Upper lobe of left lung (tissue), 4 donors: Measurements from ENCODE around the gene STARD10.

Source experiments
- CTCF ChIP-seq, 6 experiments: fragments of 450-650 bp in 4 of 6; fragments of 200-600 bp in 2 of 6; sonication (generic) in 2 of 6; IDR thresholded peaks; one replicate each; pipeline ENCODE4 v1.5.1; 2016 to 2019; ENCODE audit warnings: antibody characterized with exemption in 6 of 6
- POLR2A ChIP-seq, 4 donors: fragments of 450-650 bp; IDR thresholded peaks; one replicate each; pipeline ENCODE4 v1.5.1; 2016 to 2017; ENCODE audit warnings: antibody characterized with exemption in 4 of 4, mild to moderate bottlenecking in 2 of 4

- TF ChIP-seq CTCF (IDR thresholded peaks at IDR 0.05) (no peak), POLR2A (IDR thresholded peaks at IDR 0.05) (no peak)
Observed at GRCh38 chr11:72719551-72719950, 74.3 kb downstream of the STARD10 start.
